ENCODE results near the gene INPP5E. TPM values are rescaled to one million over a fixed set of nuclear protein-coding genes. Genes with fewer than 3 reads are reported as not detected.

The INPP5E gene
- total and polyA plus RNA-seq, 2 experiments from 2014 or later, result 5.3 to 7.1 TPM

- H3K4me3 ChIP-seq, result no peak overlapping the region
Measured at GRCh38 chr9:136472640-136473353, 33.2 kb upstream of the INPP5E start.

GRCh38 chr9:136471802-136472487 is 32.3 kb upstream of the INPP5E start:
- Histone ChIP-seq H3K4me3 (no peak overlapping the region), H3K27ac (no peak overlapping the region), H3K9me2 (replicated peaks; ENCODE audit: insufficient read depth) (no peaks in the 10 kb centered on the region), H2AFZ (no peak overlapping the region), H3K9me3 (ENCODE audit: low read depth) (no peaks in the 10 kb centered on the region), H3K36me3 (replicated peaks; ENCODE audit: insufficient read depth, low read depth) (no peaks in the 10 kb centered on the region), H3K4me2 (no peak overlapping the region), H4K20me1 (ENCODE audit: insufficient read depth, poor library complexity, severe bottlenecking) (peaks cover 61% of the 10 kb centered on the region), H3K27me3 (no peaks in the 10 kb centered on the region), H3K4me1 (ENCODE audit: insufficient read depth) (no peaks in the 10 kb centered on the region), H3K79me2 (peaks cover 74% of the 10 kb centered on the region)
- no peak for TF ChIP-seq EZH2 (IDR thresholded peaks at IDR 0.05; ENCODE audit: borderline replicate concordance)
- no peak for TF ChIP-seq CTCF (IDR thresholded peaks at IDR 0.05; ENCODE audit: poor library complexity)
- TF ChIP-seq EZH2phosphoT487 (IDR thresholded peaks at IDR 0.05; ENCODE audit: low read depth, severe bottlenecking, unreplicated experiment), result no peak
- 97% methylated on average over 19 of the region's 19 CpGs for WGBS (ENCODE audit: low lambda C conversion rate, missing lambda C conversion rate)
- no peak for DNase-seq (ENCODE audit: low spot score)

More at GRCh38 chr9:136472640-136473353, 33.2 kb upstream of the INPP5E start:
- Histone ChIP-seq H3K27me3 (no peaks in the 10 kb centered on the region), H3K27ac (no peak overlapping the region), H3K79me2 (peaks cover 80% of the 10 kb centered on the region), H4K20me1 (ENCODE audit: insufficient read depth, poor library complexity, severe bottlenecking) (peaks cover 60% of the 10 kb centered on the region), H3K4me2 (no peak overlapping the region), H3K9me3 (ENCODE audit: low read depth) (no peaks in the 10 kb centered on the region), H3K9me2 (replicated peaks; ENCODE audit: insufficient read depth) (no peaks in the 10 kb centered on the region), H3K36me3 (replicated peaks; ENCODE audit: insufficient read depth, low read depth) (no peaks in the 10 kb centered on the region), H2AFZ (no peak overlapping the region), H3K4me1 (ENCODE audit: insufficient read depth) (no peaks in the 10 kb centered on the region)
- WGBS (ENCODE audit: low lambda C conversion rate, missing lambda C conversion rate), result 97% methylated on average over 28 of the region's 28 CpGs
- no peak for DNase-seq (ENCODE audit: low spot score)
- no peak for TF ChIP-seq CTCF (IDR thresholded peaks at IDR 0.05; ENCODE audit: poor library complexity)
- TF ChIP-seq EZH2 (IDR thresholded peaks at IDR 0.05; ENCODE audit: borderline replicate concordance), result no peak
- TF ChIP-seq EZH2phosphoT487 (IDR thresholded peaks at IDR 0.05; ENCODE audit: low read depth, severe bottlenecking, unreplicated experiment), result no peak

- Histone ChIP-seq H3K9me2 (replicated peaks; ENCODE audit: insufficient read depth) (no peaks in the 10 kb centered on the region), H3K79me2 (peaks cover 68% of the 10 kb centered on the region), H2AFZ (no peak overlapping the region), H3K27ac (no peak overlapping the region), H3K36me3 (replicated peaks; ENCODE audit: insufficient read depth, low read depth) (no peaks in the 10 kb centered on the region), H3K4me3 (no peak overlapping the region), H3K27me3 (no peaks in the 10 kb centered on the region), H3K9me3 (ENCODE audit: low read depth) (no peaks in the 10 kb centered on the region), H4K20me1 (ENCODE audit: insufficient read depth, poor library complexity, severe bottlenecking) (peaks cover 61% of the 10 kb centered on the region), H3K4me1 (ENCODE audit: insufficient read depth) (no peaks in the 10 kb centered on the region), H3K4me2 (no peak overlapping the region)
- DNase-seq (ENCODE audit: low spot score), result no peak
- TF ChIP-seq EZH2 (IDR thresholded peaks at IDR 0.05; ENCODE audit: borderline replicate concordance), result no peak
- TF ChIP-seq CTCF (IDR thresholded peaks at IDR 0.05; ENCODE audit: poor library complexity), result no peak
- WGBS (ENCODE audit: low lambda C conversion rate, missing lambda C conversion rate), result 96% methylated on average over 12 of the region's 12 CpGs
Measured at GRCh38 chr9:136470792-136471469, 31.3 kb upstream of the INPP5E start.
